ENCODE data around the gene RNF151. TPM values are rescaled to one million over a fixed set of nuclear protein-coding genes. Genes with fewer than 3 reads are reported as not detected.

The RNF151 gene
- total and polyA plus RNA-seq, 10 of the 15 experiments (the other 5 are each of a cell fraction or from before 2014, with no cell fraction given), result 0.17 to 0.56 TPM; not detected in 8

GRCh38 chr16:1980770-1981087 is 14.1 kb downstream of the RNF151 start:
- Histone ChIP-seq H3K36me3 (ENCODE audit: control insufficient read depth in 2 of 2, insufficient read depth in 2 of 2, low read length in 1 of 2) (peaks cover 0 to 23% of the 10 kb centered on the region in 2 experiments; a peak in 3 of 4 replicates), H3K79me2 (ENCODE audit: control insufficient read depth, insufficient read depth, low read length) (no peaks in the 10 kb centered on the region; the same call in none of the 2 replicates), H4K20me1 (ENCODE audit: control insufficient read depth, insufficient read depth) (no peaks in the 10 kb centered on the region), H3K4me2 (ENCODE audit: control insufficient read depth, insufficient read depth) (no peak overlapping the region), H3K27me3 (replicated peaks in 1 of 2; ENCODE audit: control insufficient read depth in 2 of 2, insufficient read depth in 2 of 2, low read length in 1 of 2) (0 out of 4 replicates have a peak, but pooled peaks cover 0 to 5% of the 10 kb centered on the region in 2 experiments), H2AFZ (ENCODE audit: control insufficient read depth, low read depth, low read length) (no peak overlapping the region), H3K4me3 (no peak overlapping the region), H3K9ac (ENCODE audit: control insufficient read depth, insufficient read depth, low read length) (no peak overlapping the region), H3K9me3 (replicated peaks; ENCODE audit: control insufficient read depth, insufficient read depth, low read length) (no peaks in the 10 kb centered on the region), H3K27ac (ENCODE audit: control insufficient read depth, insufficient read depth) (no peak overlapping the region), H3K4me1 (ENCODE audit: control insufficient read depth, insufficient read depth, low read length) (peaks cover 23% of the 10 kb centered on the region)
- RAD21 ChIA-PET (ENCODE audit: unreplicated experiment), result interaction anchor here (1.1 to 2.6 kb wide), 4 partner anchors 9 to 160 kb away, joined by 4 to 12 read pairs (median 6); partner anchors contain the start of genes RPS2 and TBL3
- TF ChIP-seq SKIL (IDR thresholded peaks at IDR 0.05; ENCODE audit: low read depth, poor library complexity, severe bottlenecking) (no peak), GATAD2B (conservative IDR thresholded peaks at IDR 0.05; ENCODE audit: low read depth) (no peak), IRF4 (IDR thresholded peaks at IDR 0.05; ENCODE audit: low read depth, low read length) (no peak), HDAC6 (IDR thresholded peaks at IDR 0.05; ENCODE audit: unreplicated experiment) (no peak), MYC (IDR thresholded peaks at IDR 0.05; ENCODE audit: insufficient read depth, insufficient read length, insufficient replicate concordance, low read length, severe bottlenecking) (no peak), BACH1 (IDR thresholded peaks at IDR 0.05; ENCODE audit: borderline replicate concordance) (no peak), E2F4 (IDR thresholded peaks at IDR 0.05; ENCODE audit: low read depth, low read length) (no peak), POLR2AphosphoS5 (IDR thresholded peaks at IDR 0.05; ENCODE audit: low read length) (no peak), TARDBP (IDR thresholded peaks at IDR 0.05; ENCODE audit: borderline replicate concordance) (no peak), SMC3 (IDR thresholded peaks at IDR 0.05; ENCODE audit: borderline replicate concordance, low read length) (no peak), MAX (IDR thresholded peaks at IDR 0.05; ENCODE audit: low read depth, low read length) (no peak), STAT1 (conservative IDR thresholded peaks at IDR 0.05) (no peak), NR2F1 (conservative IDR thresholded peaks at IDR 0.05) (no peak), E4F1 (IDR thresholded peaks at IDR 0.05; ENCODE audit: borderline replicate concordance, partially characterized antibody) (no peak), CBX5 (IDR thresholded peaks at IDR 0.05; ENCODE audit: low read depth) (no peak), MYB (IDR thresholded peaks at IDR 0.05; ENCODE audit: borderline replicate concordance, low read depth, low read length) (no peak)
- CTCF ChIA-PET, result interaction anchor here (1.6 to 1.7 kb wide), 2 partner anchors 23 to 160 kb away, joined by 5 to 6 read pairs; no protein-coding TSS in a partner anchor
- ATAC-seq (no peak), FAIRE-seq (no peak), DNase-seq (ENCODE audit: low read depth, low spot score) (no peak)
- intact Hi-C loops (cut with micrococcal nuclease; ENCODE audit: unreplicated experiment), result no loop called here
- SMC1A ChIA-PET (ENCODE audit: uncharacterized antibody, unreplicated experiment), result interaction anchor here (1.6 to 1.7 kb wide), 2 partner anchors 16 to 27 kb away, joined by 5 to 7 read pairs; partner anchors contain the start of gene RPS2
- BruUV-seq (replicated peaks), result no TSS peak
- WGBS (ENCODE audit: insufficient coverage, insufficient replicate concordance, low lambda C conversion rate, missing lambda C conversion rate), result 33% methylated on average over 16 of the region's 16 CpGs
- POLR2A ChIA-PET, result interaction anchor here (1.8 to 4.7 kb wide), 5 partner anchors 9 to 37 kb away, joined by 5 to 25 read pairs (median 18); partner anchors contain the start of genes MSRB1, RPS2 and TBL3
- in situ Hi-C loops (cut with MboI), result no loop called here

All from GM12878 (cell line).